ENCODE measurements around the gene SLC6A19. TPM values are rescaled to one million over a fixed set of nuclear protein-coding genes. Genes with fewer than 3 reads are reported as not detected.

Gene SLC6A19
- polyA plus RNA-seq, 3 donors, result 50.8 to 77.3 (median 71.8) TPM

- peak; percentile 60 for DNase-seq
These were observed 10.6 kb upstream of the SLC6A19 start for GRCh38 chr5:1190837-1191239.

- DNase-seq, result no peak
These were observed 8.3 kb upstream of the SLC6A19 start for GRCh38 chr5:1192971-1193590.

GRCh38 chr5:1193591-1193985 lies 7.8 kb upstream of the SLC6A19 start:
- DNase-seq, result no peak

- no peak for DNase-seq
These were observed 7.0 kb upstream of the SLC6A19 start for GRCh38 chr5:1194378-1194777.

GRCh38 chr5:1195439-1195838 lies 6.0 kb upstream of the SLC6A19 start:
- no peak for DNase-seq

- no peak for DNase-seq
These were observed 5.5 kb upstream of the SLC6A19 start for GRCh38 chr5:1195916-1196315.

- no peak for DNase-seq
These were observed 4.8 kb upstream of the SLC6A19 start for GRCh38 chr5:1196562-1196961.

GRCh38 chr5:1197876-1198666 lies 3.3 kb upstream of the SLC6A19 start:
- DNase-seq, result no peak

- no peak for DNase-seq
These were observed 2.1 kb upstream of the SLC6A19 start for GRCh38 chr5:1199340-1199648.

GRCh38 chr5:1199649-1200494 lies 1.5 kb upstream of the SLC6A19 start:
- no peak for DNase-seq

- no peak for DNase-seq
These were observed 684 bp upstream of the SLC6A19 start for GRCh38 chr5:1200495-1201326.

GRCh38 chr5:1202026-1202797 lies 817 bp downstream of the SLC6A19 start:
- no peak for DNase-seq

GRCh38 chr5:1202798-1203185 lies 1.4 kb downstream of the SLC6A19 start:
- no peak for DNase-seq

GRCh38 chr5:1203311-1203967 lies 2.0 kb downstream of the SLC6A19 start:
- DNase-seq, result no peak

GRCh38 chr5:1203968-1204692 lies 2.7 kb downstream of the SLC6A19 start:
- no peak for DNase-seq

GRCh38 chr5:1204693-1205242 lies 3.4 kb downstream of the SLC6A19 start:
- DNase-seq, result peak; percentile 85

GRCh38 chr5:1205255-1206180 lies 4.1 kb downstream of the SLC6A19 start:
- no peak for DNase-seq
